GM10266 (cell line): Measurements from ENCODE around the gene ZNF23.
A peak's percentile ranks its signal among the peaks of the same experiment; 100 is the strongest.

Source experiments
- DNase-seq: peaks from one replicate; pipeline ENCODE4 v3.0.0; 2012; ENCODE audit errors: extremely low spot score
- CTCF ChIP-seq: IDR thresholded peaks from 2 replicates; pipeline ENCODE4 v1.5.1; 2012; ENCODE audit warnings: mild to moderate bottlenecking, low read depth; ENCODE audit not compliant: control insufficient read depth, insufficient read depth; ENCODE audit errors: missing control alignments

The ZNF23 gene

GRCh38 chr16:71421911-71422310, 40.1 kb downstream of the ZNF23 start:
- peak; percentile 60 for DNase-seq
- TF ChIP-seq CTCF, result peak; percentile 53

GRCh38 chr16:71414038-71414437, 48.0 kb downstream of the ZNF23 start:
- TF ChIP-seq CTCF, result no peak
- DNase-seq, result no peak

- DNase-seq, result no peak
- no peak for TF ChIP-seq CTCF
Measured at GRCh38 chr16:71413341-71413740, 48.7 kb downstream of the ZNF23 start.

GRCh38 chr16:71412270-71413160, 49.5 kb downstream of the ZNF23 start:
- peak; percentile 82 for DNase-seq
- TF ChIP-seq CTCF, result peak; percentile 87

GRCh38 chr16:71410146-71410545, 51.9 kb downstream of the ZNF23 start:
- DNase-seq, result no peak

GRCh38 chr16:71409011-71409775, 52.9 kb downstream of the ZNF23 start:
- no peak for TF ChIP-seq CTCF

More at GRCh38 chr16:71410146-71410545, 51.9 kb downstream of the ZNF23 start:
- TF ChIP-seq CTCF, result no peak

GRCh38 chr16:71408536-71408935, 53.5 kb downstream of the ZNF23 start:
- no peak for TF ChIP-seq CTCF
- no peak for DNase-seq

More at GRCh38 chr16:71409011-71409775, 52.9 kb downstream of the ZNF23 start:
- DNase-seq, result no peak
